Measurements from ENCODE around the gene ZBP1.

DNA sequence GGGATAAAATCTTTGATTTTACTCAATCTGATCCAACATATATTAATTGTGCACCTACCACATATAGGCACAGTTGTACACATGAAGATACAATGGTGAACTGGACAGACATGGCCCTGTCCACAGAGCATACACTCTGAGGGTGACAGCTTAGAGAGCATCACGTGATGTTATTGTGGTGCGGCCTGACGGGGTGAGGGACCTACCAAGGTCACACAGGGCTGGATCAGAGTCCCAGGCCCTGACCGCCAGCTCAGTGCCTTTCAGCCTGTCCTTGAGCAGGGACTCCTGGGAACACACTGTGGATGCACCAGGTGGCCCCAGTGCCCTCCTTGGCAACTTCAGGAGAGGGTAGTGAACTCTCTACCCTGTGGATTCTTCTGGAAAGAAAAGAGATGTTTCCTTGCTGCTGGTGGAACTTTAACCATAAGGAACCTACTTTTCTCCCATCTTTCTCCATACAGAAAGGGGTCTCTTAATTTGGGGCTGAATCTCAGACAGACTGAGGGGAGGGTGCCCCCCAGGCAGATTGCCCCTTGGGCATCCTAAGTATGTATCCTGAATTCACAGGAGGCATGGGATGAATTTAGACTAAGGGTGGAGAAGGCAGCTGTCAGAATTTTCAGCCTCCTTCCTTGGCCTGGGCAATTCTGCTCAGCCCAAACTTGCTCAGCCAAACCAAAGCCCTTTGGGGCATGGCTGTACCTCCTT lies 32.8 kb downstream of the ZBP1 start:
- TF ChIP-seq, protein P1, sequence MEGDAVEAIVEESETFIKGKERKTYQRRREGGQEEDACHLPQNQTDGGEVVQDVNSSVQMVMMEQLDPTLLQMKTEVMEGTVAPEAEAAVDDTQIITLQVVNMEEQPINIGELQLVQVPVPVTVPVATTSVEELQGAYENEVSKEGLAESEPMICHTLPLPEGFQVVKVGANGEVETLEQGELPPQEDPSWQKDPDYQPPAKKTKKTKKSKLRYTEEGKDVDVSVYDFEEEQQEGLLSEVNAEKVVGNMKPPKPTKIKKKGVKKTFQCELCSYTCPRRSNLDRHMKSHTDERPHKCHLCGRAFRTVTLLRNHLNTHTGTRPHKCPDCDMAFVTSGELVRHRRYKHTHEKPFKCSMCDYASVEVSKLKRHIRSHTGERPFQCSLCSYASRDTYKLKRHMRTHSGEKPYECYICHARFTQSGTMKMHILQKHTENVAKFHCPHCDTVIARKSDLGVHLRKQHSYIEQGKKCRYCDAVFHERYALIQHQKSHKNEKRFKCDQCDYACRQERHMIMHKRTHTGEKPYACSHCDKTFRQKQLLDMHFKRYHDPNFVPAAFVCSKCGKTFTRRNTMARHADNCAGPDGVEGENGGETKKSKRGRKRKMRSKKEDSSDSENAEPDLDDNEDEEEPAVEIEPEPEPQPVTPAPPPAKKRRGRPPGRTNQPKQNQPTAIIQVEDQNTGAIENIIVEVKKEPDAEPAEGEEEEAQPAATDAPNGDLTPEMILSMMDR (IDR thresholded peaks at IDR 0.05): no peak
- TF ChIP-seq POLR2A (IDR thresholded peaks at IDR 0.05) (no peak), EP300 (IDR thresholded peaks at IDR 0.05) (no peak), POLR2AphosphoS5 (IDR thresholded peaks at IDR 0.05) (no peak)

Measured in upper lobe of left lung (tissue), 4 donors.